A673 (cell line): ENCODE measurements around the gene G6PC1. TPM values are rescaled to one million over a fixed set of nuclear protein-coding genes. Genes with fewer than 3 reads are reported as not detected.

Source experiments
- BruUV-seq: library from RNA; stranded (reverse); fragments of 400-500 nt; replicated peaks from 2 replicates; lab custom pipeline; 2021; lab: Mats Ljungman, UMichigan
- CTCF ChIA-PET: fragments of 300-600 bp; sonication (Branson Sonifier 250); formaldehyde crosslinking; loops from one replicate; lab custom pipeline; 2022; ENCODE audit warnings: antibody characterized with exemption; lab: Charles Lee
- POLR2A ChIA-PET: fragments of 300-600 bp; sonication (Branson Sonifier 250); formaldehyde crosslinking; loops from one replicate; lab custom pipeline; 2022; ENCODE audit warnings: antibody characterized with exemption; ENCODE audit not compliant: low non-redundant PET; lab: Charles Lee
- DNase-seq: peaks from one replicate; pipeline ENCODE4 v3.0.0-alpha.2; 2015; ENCODE audit warnings: low spot score
- H3K27ac ChIP-seq: fragments of 200-600 bp; sonication (generic); 2 replicates; pipeline ENCODE4 v1.5.1; 2016; ENCODE audit warnings: mixed run types, low read depth, mild to moderate bottlenecking, mixed read lengths, antibody characterized with exemption, low read length; ENCODE audit not compliant: poor library complexity, severe bottlenecking
- H3K27me3 ChIP-seq: fragments of 200-600 bp; sonication (generic); replicated peaks from 2 replicates; pipeline ENCODE4 v1.6.1; 2017; ENCODE audit warnings: mixed run types, low read depth, mild to moderate bottlenecking, mixed read lengths, antibody characterized with exemption, low read length; ENCODE audit not compliant: insufficient read depth, poor library complexity
- H3K36me3 ChIP-seq: fragments of 200-600 bp; sonication (generic); 2 replicates; pipeline ENCODE4 v1.6.1; 2016; ENCODE audit warnings: mixed run types, mild to moderate bottlenecking, mixed read lengths, antibody characterized with exemption, low read length; ENCODE audit not compliant: insufficient read depth, poor library complexity, severe bottlenecking
- H3K4me1 ChIP-seq: fragments of 200-600 bp; sonication (generic); 2 replicates; pipeline ENCODE4 v1.6.1; 2017; ENCODE audit warnings: mixed run types, mild to moderate bottlenecking, mixed read lengths, antibody characterized with exemption, low read length; ENCODE audit not compliant: insufficient read depth, poor library complexity, severe bottlenecking
- H3K4me3 ChIP-seq: fragments of 200-600 bp; sonication (generic); 2 replicates; pipeline ENCODE4 v1.5.1; 2016; ENCODE audit warnings: low read depth, mixed run types, mild to moderate bottlenecking, mixed read lengths, low read length; ENCODE audit not compliant: poor library complexity, severe bottlenecking
- H3K9me3 ChIP-seq: fragments of 200-600 bp; sonication (generic); 2 replicates; pipeline ENCODE4 v1.6.1; 2016; ENCODE audit warnings: mixed run types, low read depth, mild to moderate bottlenecking, mixed read lengths, antibody characterized with exemption, low read length; ENCODE audit not compliant: poor library complexity, severe bottlenecking
- EZH2 ChIP-seq: fragments of 200-600 bp; sonication (generic); IDR thresholded peaks from 2 replicates; pipeline ENCODE4 v1.6.1; 2017; ENCODE audit warnings: borderline replicate concordance, low read depth, mild to moderate bottlenecking, mixed read lengths, antibody characterized with exemption, low read length; ENCODE audit not compliant: poor library complexity, severe bottlenecking
- intact Hi-C: fragments of 100-400 bp; cut with micrococcal nuclease; formaldehyde crosslinking; loops from one replicate; pipeline ENCODE4 v1.10.0; 2022; ENCODE audit not compliant: unreplicated experiment
- total RNA-seq: library from RNA; stranded (reverse); gene quantifications from 2 replicates; pipeline ENCODE4 v1.2.3, GENCODE V29; 2021
- TF ChIP-seq, protein P1 (sequence below): fragments of 300-800, 200-600 bp; sonication (generic); conservative IDR thresholded peaks from 2 replicates; pipeline ENCODE4 v1.5.1; 2017; ENCODE audit warnings: low read depth, mild to moderate bottlenecking, antibody characterized with exemption, low read length, moderate library complexity, mixed read lengths

G6PC1 gene
- total RNA-seq, 1 experiment from 2014 or later, result not detected

DNA sequence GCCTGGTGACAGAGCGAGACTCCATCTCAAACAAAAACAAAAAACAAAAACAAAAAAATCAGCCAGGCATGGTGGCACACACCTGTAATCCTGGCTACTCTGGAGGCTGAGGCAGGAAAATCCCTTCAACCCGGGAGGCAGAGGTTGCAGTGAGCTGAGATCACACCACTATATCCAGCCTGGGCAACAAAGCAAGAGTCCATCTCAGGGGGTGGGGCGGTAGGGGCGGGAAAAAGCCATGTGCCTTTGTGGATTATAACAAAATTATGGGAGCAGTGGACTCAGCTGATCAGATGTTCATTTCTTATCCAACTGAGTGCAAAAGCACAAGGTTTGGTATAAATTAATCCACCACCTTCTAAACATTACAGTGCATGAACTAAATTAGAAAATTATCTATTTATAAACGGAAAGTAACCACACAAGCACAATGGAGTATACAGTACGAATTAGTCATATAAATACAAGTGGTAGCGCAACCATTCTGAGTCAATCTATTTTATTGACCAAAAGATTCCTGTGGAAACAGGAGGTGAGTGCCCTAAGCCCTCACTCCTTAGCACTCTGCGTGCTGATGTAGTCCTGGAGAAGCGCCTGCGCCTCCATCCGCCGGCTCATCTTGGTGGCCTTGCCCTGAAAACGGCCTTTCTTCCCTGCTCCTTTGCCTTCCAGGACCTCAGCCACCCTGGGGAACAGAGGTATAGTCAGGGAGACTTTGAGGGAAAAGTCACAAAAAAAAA lies 49.6 kb downstream of the G6PC1 start:
- H3K9me3 ChIP-seq, result no peaks in the 10 kb centered on the region
- H3K27ac ChIP-seq, result no peak overlapping the region
- no peaks in the 10 kb centered on the region for H3K4me1 ChIP-seq
- no peak for TF ChIP-seq EZH2
- TF ChIP-seq, protein P1, sequence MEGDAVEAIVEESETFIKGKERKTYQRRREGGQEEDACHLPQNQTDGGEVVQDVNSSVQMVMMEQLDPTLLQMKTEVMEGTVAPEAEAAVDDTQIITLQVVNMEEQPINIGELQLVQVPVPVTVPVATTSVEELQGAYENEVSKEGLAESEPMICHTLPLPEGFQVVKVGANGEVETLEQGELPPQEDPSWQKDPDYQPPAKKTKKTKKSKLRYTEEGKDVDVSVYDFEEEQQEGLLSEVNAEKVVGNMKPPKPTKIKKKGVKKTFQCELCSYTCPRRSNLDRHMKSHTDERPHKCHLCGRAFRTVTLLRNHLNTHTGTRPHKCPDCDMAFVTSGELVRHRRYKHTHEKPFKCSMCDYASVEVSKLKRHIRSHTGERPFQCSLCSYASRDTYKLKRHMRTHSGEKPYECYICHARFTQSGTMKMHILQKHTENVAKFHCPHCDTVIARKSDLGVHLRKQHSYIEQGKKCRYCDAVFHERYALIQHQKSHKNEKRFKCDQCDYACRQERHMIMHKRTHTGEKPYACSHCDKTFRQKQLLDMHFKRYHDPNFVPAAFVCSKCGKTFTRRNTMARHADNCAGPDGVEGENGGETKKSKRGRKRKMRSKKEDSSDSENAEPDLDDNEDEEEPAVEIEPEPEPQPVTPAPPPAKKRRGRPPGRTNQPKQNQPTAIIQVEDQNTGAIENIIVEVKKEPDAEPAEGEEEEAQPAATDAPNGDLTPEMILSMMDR, result no peak
- H3K36me3 ChIP-seq, result peaks cover 7% of the 10 kb centered on the region
- no TSS peak for BruUV-seq
- ChIA-PET CTCF (no interaction called here), POLR2A (no interaction called here)
- no peak overlapping the region for H3K4me3 ChIP-seq
- no peak for DNase-seq
- intact Hi-C loops, result no loop called here
- no peaks in the 10 kb centered on the region for H3K27me3 ChIP-seq

Other genes starting within 250 kb of the G6PC1 start
- 14.6 and 19.2 TPM in 2 replicates for gene TUBG2, start 241.5 kb upstream of the G6PC1 start, total RNA-seq
- 11.9 and 16.8 TPM in 2 replicates for gene PLEKHH3, start 223.8 kb upstream of the G6PC1 start, total RNA-seq
- 0.52 and 0.55 TPM in 2 replicates for gene CCR10, start 219.0 kb upstream of the G6PC1 start, total RNA-seq
- gene CNTNAP1, start 218.3 kb upstream of the G6PC1 start, total RNA-seq, result 5.6 and 6.7 TPM in 2 replicates
- 16.4 and 19.5 TPM in 2 replicates for gene EZH1, start 155.8 kb upstream of the G6PC1 start, total RNA-seq
- 3.8 and 5.0 TPM in 2 replicates for gene RAMP2, start 139.6 kb upstream of the G6PC1 start, total RNA-seq
- gene VPS25, start 127.3 kb upstream of the G6PC1 start, total RNA-seq, result 34.3 and 35.6 TPM in 2 replicates
- gene WNK4, start 120.2 kb upstream of the G6PC1 start, total RNA-seq, result 0.11 and 0.37 TPM in 2 replicates
- gene COA3, start 102.1 kb upstream of the G6PC1 start, total RNA-seq, result 29.0 and 30.5 TPM in 2 replicates
- not detected in 2 replicates for gene CNTD1, start 101.9 kb upstream of the G6PC1 start, total RNA-seq
- 34.2 and 36.0 TPM in 2 replicates for gene BECN1, start 76.5 kb upstream of the G6PC1 start, total RNA-seq
- 93.7 and 120 TPM in 2 replicates for gene PSME3, start 67.4 kb upstream of the G6PC1 start, total RNA-seq
- 1.2 and 1.4 TPM in 2 replicates for gene AOC2, start 56.2 kb upstream of the G6PC1 start, total RNA-seq
- 0.62 and 0.70 TPM in 2 replicates for gene AOC3, start 49.6 kb upstream of the G6PC1 start, total RNA-seq
- 32.9 and 36.0 TPM in 2 replicates for gene AARSD1, start 63.7 kb downstream of the G6PC1 start, total RNA-seq
- 0.64 and 1.1 TPM in 2 replicates for gene PTGES3L, start 79.3 kb downstream of the G6PC1 start, total RNA-seq
- gene RUNDC1, start 79.8 kb downstream of the G6PC1 start, total RNA-seq, result 7.3 and 8.0 TPM in 2 replicates
- gene RPL27, start 97.6 kb downstream of the G6PC1 start, total RNA-seq, result 547 and 560 TPM in 2 replicates
- gene IFI35, start 106.0 kb downstream of the G6PC1 start, total RNA-seq, result 4.9 and 7.2 TPM in 2 replicates
- gene VAT1, start 121.6 kb downstream of the G6PC1 start, total RNA-seq, result 45.2 and 47.0 TPM in 2 replicates
- 5.5 and 6.7 TPM in 2 replicates for gene RND2, start 124.4 kb downstream of the G6PC1 start, total RNA-seq
- 24.2 and 32.9 TPM in 2 replicates for gene BRCA1, start 224.6 kb downstream of the G6PC1 start, total RNA-seq